SU-DHL-6 (cell line): ENCODE measurements around the gene ITPR2.

Experiments
- H2AFZ ChIP-seq: fragments of 200-600 bp; sonication (generic); 2 replicates; pipeline ENCODE4 v1.6.1; 2014; ENCODE audit warnings: low read depth, mild to moderate bottlenecking, moderate library complexity, mixed read lengths, antibody characterized with exemption, low read length; ENCODE audit not compliant: severe bottlenecking
- H3F3A ChIP-seq: fragments of 200-600 bp; shearing (Covaris generic); 2 replicates; pipeline ENCODE4 v1.6.0; 2016; ENCODE audit warnings: antibody characterized with exemption, mild to moderate bottlenecking; ENCODE audit not compliant: insufficient read depth
- H3K27ac ChIP-seq: fragments of 200-600 bp; sonication (generic); 2 replicates; pipeline ENCODE4 v1.5.1; 2016; ENCODE audit warnings: low read depth, mild to moderate bottlenecking, low read length, moderate library complexity, mixed read lengths
- H3K27me3 ChIP-seq: fragments of 200-600 bp; sonication (generic), shearing (Covaris generic); 2 replicates; pipeline ENCODE4 v1.6.0; 2014; ENCODE audit warnings: mild to moderate bottlenecking, low read length
- H3K36me3 ChIP-seq: fragments of 200-600 bp; sonication (generic); 2 replicates; pipeline ENCODE4 v1.6.1; 2014; ENCODE audit warnings: mild to moderate bottlenecking, low read length, mixed read lengths
- H3K4me2 ChIP-seq: fragments of 300-600, 200-600 bp; shearing (Covaris generic), sonication (generic); 2 replicates; pipeline ENCODE4 v1.6.0; 2014; ENCODE audit warnings: low read length, low read depth, mild to moderate bottlenecking; ENCODE audit not compliant: poor library complexity, severe bottlenecking
- H3K4me3 ChIP-seq: fragments of 200-600 bp; sonication (generic); 2 replicates; pipeline ENCODE4 v1.5.1; 2014; ENCODE audit warnings: antibody characterized with exemption, low read length, mild to moderate bottlenecking, mixed read lengths; ENCODE audit not compliant: insufficient read depth, poor library complexity, severe bottlenecking
- H3K79me2 ChIP-seq: fragments of 200-600 bp; sonication (generic); 2 replicates; pipeline ENCODE4 v1.6.1; 2014; ENCODE audit warnings: mild to moderate bottlenecking, low read length, moderate library complexity; ENCODE audit not compliant: insufficient read depth
- H3K9ac ChIP-seq: fragments of 200-600 bp; sonication (generic); 2 replicates; pipeline ENCODE4 v1.7.0; 2014; ENCODE audit warnings: mild to moderate bottlenecking, low read length
- H3K9me2 ChIP-seq: fragments of 200-600 bp; sonication (generic); replicated peaks from 2 replicates; pipeline ENCODE4 v1.6.1; 2014; ENCODE audit warnings: low read length; ENCODE audit not compliant: insufficient read depth
- H3K9me3 ChIP-seq: fragments of 200-600 bp; sonication (generic); 2 replicates; pipeline ENCODE4 v1.6.1; 2014; ENCODE audit warnings: low read length, mixed read lengths; ENCODE audit not compliant: insufficient read depth
- H4K20me1 ChIP-seq: fragments of 200-600 bp; sonication (generic); 2 replicates; pipeline ENCODE4 v1.6.1; 2014; ENCODE audit warnings: low read depth, mild to moderate bottlenecking, antibody characterized with exemption, low read length, moderate library complexity, mixed read lengths
- EZH2phosphoT487 ChIP-seq: fragments of 200-600 bp; sonication (generic), shearing (Covaris generic); conservative IDR thresholded peaks from 2 replicates; pipeline ENCODE4 v1.6.1; 2018; ENCODE audit warnings: mild to moderate bottlenecking, antibody characterized with exemption, low read length, moderate library complexity, mixed read lengths
- TF ChIP-seq, protein P1 (sequence below): fragments of 200-600 bp; sonication (generic); IDR thresholded peaks from one replicate; pipeline ENCODE4 v1.5.1; 2017; ENCODE audit warnings: antibody characterized with exemption, mild to moderate bottlenecking, low read length, moderate library complexity; ENCODE audit not compliant: insufficient read depth, poor library complexity, severe bottlenecking

Gene ITPR2

DNA sequence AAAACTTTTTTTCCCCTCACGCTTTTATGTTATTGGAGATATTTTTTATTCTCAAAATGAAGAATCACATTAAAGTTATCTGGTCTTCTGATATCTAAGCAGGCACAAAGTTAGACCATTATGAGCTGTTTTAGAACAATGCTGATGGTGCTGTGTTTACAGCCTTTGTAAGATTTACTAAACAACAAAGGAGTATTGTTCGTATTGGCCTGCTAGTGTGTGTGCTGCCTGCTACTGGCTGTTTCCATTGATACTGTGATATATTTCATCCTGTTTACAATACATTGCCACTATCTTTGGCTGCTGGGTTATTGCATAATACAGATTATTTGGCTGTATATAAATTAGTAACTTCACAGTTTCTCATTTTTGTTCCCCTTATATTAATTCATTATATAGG lies 220.8 kb downstream of the ITPR2 start:
- Histone ChIP-seq H4K20me1 (no peaks in the 10 kb centered on the region), H3K27me3 (no peaks in the 10 kb centered on the region), H3K36me3 (no peaks in the 10 kb centered on the region), H3K79me2 (no peaks in the 10 kb centered on the region), H3F3A (no peaks in the 10 kb centered on the region), H3K9ac (no peak overlapping the region), H3K27ac (no peak overlapping the region), H3K4me2 (no peak overlapping the region), H3K4me3 (no peak overlapping the region), H3K9me2 (no peaks in the 10 kb centered on the region), H3K9me3 (no peaks in the 10 kb centered on the region), H2AFZ (no peak overlapping the region)
- TF ChIP-seq, protein P1, sequence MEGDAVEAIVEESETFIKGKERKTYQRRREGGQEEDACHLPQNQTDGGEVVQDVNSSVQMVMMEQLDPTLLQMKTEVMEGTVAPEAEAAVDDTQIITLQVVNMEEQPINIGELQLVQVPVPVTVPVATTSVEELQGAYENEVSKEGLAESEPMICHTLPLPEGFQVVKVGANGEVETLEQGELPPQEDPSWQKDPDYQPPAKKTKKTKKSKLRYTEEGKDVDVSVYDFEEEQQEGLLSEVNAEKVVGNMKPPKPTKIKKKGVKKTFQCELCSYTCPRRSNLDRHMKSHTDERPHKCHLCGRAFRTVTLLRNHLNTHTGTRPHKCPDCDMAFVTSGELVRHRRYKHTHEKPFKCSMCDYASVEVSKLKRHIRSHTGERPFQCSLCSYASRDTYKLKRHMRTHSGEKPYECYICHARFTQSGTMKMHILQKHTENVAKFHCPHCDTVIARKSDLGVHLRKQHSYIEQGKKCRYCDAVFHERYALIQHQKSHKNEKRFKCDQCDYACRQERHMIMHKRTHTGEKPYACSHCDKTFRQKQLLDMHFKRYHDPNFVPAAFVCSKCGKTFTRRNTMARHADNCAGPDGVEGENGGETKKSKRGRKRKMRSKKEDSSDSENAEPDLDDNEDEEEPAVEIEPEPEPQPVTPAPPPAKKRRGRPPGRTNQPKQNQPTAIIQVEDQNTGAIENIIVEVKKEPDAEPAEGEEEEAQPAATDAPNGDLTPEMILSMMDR, result no peak
- no peak for TF ChIP-seq EZH2phosphoT487

DNA sequence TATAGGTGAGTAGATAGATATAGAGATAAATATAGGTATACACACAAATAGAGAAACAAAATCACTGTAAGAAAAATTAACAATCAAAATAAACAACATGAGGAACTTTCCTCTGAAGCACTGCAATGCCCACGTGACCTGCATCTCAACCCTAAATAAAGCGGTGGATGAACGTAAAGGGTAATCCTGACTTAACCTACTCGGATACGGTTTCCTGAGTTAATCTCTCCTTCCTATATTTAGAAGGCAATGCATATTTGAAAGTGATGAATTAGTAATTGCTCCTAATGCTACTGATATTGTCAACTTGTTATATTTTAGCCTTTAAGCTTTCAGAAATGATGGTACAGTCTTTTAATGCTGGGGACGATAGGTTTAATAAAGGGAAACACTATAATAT lies 221.4 kb downstream of the ITPR2 start:
- Histone ChIP-seq H3K9me3 (no peaks in the 10 kb centered on the region), H2AFZ (no peak overlapping the region), H3K9me2 (no peaks in the 10 kb centered on the region), H3K27me3 (no peaks in the 10 kb centered on the region), H3K27ac (no peak overlapping the region), H4K20me1 (no peaks in the 10 kb centered on the region), H3K79me2 (no peaks in the 10 kb centered on the region), H3F3A (no peaks in the 10 kb centered on the region), H3K36me3 (no peaks in the 10 kb centered on the region), H3K4me3 (no peak overlapping the region), H3K4me2 (no peak overlapping the region), H3K9ac (no peak overlapping the region)
- no peak for TF ChIP-seq EZH2phosphoT487
- TF ChIP-seq, protein P1, result no peak

DNA sequence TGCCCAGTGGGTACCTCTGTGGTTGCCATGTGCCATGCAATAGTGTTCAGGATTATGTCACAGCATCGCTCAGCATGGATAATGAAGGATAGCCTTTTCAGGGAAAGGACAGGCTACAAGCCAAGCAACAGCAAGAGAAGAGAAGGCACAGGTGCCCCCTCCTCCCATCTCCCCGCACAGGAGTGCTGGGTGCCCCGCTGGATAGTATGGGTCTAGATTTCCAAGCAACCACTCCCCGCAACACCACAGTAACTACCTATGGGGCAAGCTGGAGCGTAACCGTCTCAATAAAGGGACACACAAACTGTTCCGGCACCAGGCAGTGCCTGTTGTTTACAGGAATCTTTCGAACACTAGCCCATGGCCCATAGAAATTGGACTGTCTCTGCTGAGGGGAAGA lies 222.2 kb downstream of the ITPR2 start:
- Histone ChIP-seq H3K4me3 (no peak overlapping the region), H3K9me3 (no peaks in the 10 kb centered on the region)

More for the DNA sequence above, 222.2 kb downstream of the ITPR2 start:
- no peaks in the 10 kb centered on the region for H3K27me3 ChIP-seq
- H3F3A ChIP-seq, result no peaks in the 10 kb centered on the region
- H2AFZ ChIP-seq, result no peak overlapping the region
- no peak overlapping the region for H3K9ac ChIP-seq
- no peak overlapping the region for H3K27ac ChIP-seq
- no peaks in the 10 kb centered on the region for H3K79me2 ChIP-seq
- no peaks in the 10 kb centered on the region for H3K9me2 ChIP-seq
- no peaks in the 10 kb centered on the region for H3K36me3 ChIP-seq
- TF ChIP-seq, protein P1, result no peak
- no peak for TF ChIP-seq EZH2phosphoT487
- no peak overlapping the region for H3K4me2 ChIP-seq
- H4K20me1 ChIP-seq, result no peaks in the 10 kb centered on the region
